ENCODE data around the gene LPIN1. TPM values are rescaled to one million over a fixed set of nuclear protein-coding genes. Genes with fewer than 3 reads are reported as not detected.
"Not testable (repeated sequence)": the region's sequence is repeated elsewhere in the genome, so short reads cannot be mapped to it uniquely, and the experiment has no call there.

LPIN1 gene
- total RNA-seq, 1 donor from 2014 or later, result 18.8 TPM

GRCh38 chr2:11837875-11838734 lies 91.7 kb downstream of the LPIN1 start:
- no peak overlapping the region for H3K4me3 ChIP-seq (ENCODE audit: low read length in 3 of 3)
- no peaks in the 10 kb centered on the region for H3K9me3 ChIP-seq (ENCODE audit: control insufficient read depth in 3 of 3, low read length in 3 of 3)
- no peaks in the 10 kb centered on the region for H3K36me3 ChIP-seq (ENCODE audit: control insufficient read depth in 3 of 3, insufficient read depth in 3 of 3, low read length in 3 of 3)
- H3K27me3 ChIP-seq (ENCODE audit: control insufficient read depth in 3 of 3, insufficient read depth in 3 of 3, low read length in 3 of 3), result peaks cover 0 to 4% (median 0%) of the 10 kb centered on the region in 3 donors
- no peaks in the 10 kb centered on the region for H3K4me1 ChIP-seq (ENCODE audit: control insufficient read depth in 3 of 3, insufficient read depth in 3 of 3, low read length in 3 of 3)
- H3K27ac ChIP-seq (ENCODE audit: low read depth, low read length), result no peak overlapping the region
- H3K9ac ChIP-seq (ENCODE audit: low read depth in 1 of 3, low read length in 3 of 3), result no peak overlapping the region

GRCh38 chr2:11839916-11840315 lies 93.5 kb downstream of the LPIN1 start:
- Histone ChIP-seq H3K27ac (ENCODE audit: low read depth, low read length) (no peak overlapping the region), H3K9ac (ENCODE audit: low read depth in 1 of 3, low read length in 3 of 3) (no peak overlapping the region), H3K27me3 (ENCODE audit: control insufficient read depth in 3 of 3, insufficient read depth in 3 of 3, low read length in 3 of 3) (peaks cover 0 to 4% (median 0%) of the 10 kb centered on the region in 3 donors), H3K4me3 (ENCODE audit: low read length in 3 of 3) (no peak overlapping the region), H3K4me1 (ENCODE audit: control insufficient read depth in 3 of 3, insufficient read depth in 3 of 3, low read length in 3 of 3) (no peaks in the 10 kb centered on the region), H3K9me3 (ENCODE audit: control insufficient read depth in 3 of 3, low read length in 3 of 3) (no peaks in the 10 kb centered on the region), H3K36me3 (ENCODE audit: control insufficient read depth in 3 of 3, insufficient read depth in 3 of 3, low read length in 3 of 3) (no peaks in the 10 kb centered on the region)

GRCh38 chr2:11842336-11842735 lies 95.9 kb downstream of the LPIN1 start:
- H3K9ac ChIP-seq (ENCODE audit: low read depth in 1 of 3, low read length in 3 of 3), result no peak overlapping the region
- H3K4me1 ChIP-seq (ENCODE audit: control insufficient read depth in 3 of 3, insufficient read depth in 3 of 3, low read length in 3 of 3), result no peaks in the 10 kb centered on the region
- H3K27me3 ChIP-seq (ENCODE audit: control insufficient read depth in 3 of 3, insufficient read depth in 3 of 3, low read length in 3 of 3), result peaks cover 0 to 4% (median 0%) of the 10 kb centered on the region in 3 donors
- H3K4me3 ChIP-seq (ENCODE audit: low read length in 3 of 3), result no peak overlapping the region
- H3K9me3 ChIP-seq (ENCODE audit: control insufficient read depth in 3 of 3, low read length in 3 of 3), result no peaks in the 10 kb centered on the region
- H3K36me3 ChIP-seq (ENCODE audit: control insufficient read depth in 3 of 3, insufficient read depth in 3 of 3, low read length in 3 of 3), result no peaks in the 10 kb centered on the region
- H3K27ac ChIP-seq (ENCODE audit: low read depth, low read length), result no peak overlapping the region

GRCh38 chr2:11844798-11845197 lies 98.4 kb downstream of the LPIN1 start:
- not testable (repeated sequence) for H3K9ac ChIP-seq (ENCODE audit: low read depth in 1 of 3, low read length in 3 of 3); H3K9me3 ChIP-seq (ENCODE audit: control insufficient read depth in 3 of 3, low read length in 3 of 3); H3K4me3 ChIP-seq (ENCODE audit: low read length in 3 of 3); H3K27ac ChIP-seq (ENCODE audit: low read depth, low read length); H3K36me3 ChIP-seq (ENCODE audit: control insufficient read depth in 3 of 3, insufficient read depth in 3 of 3, low read length in 3 of 3); H3K4me1 ChIP-seq (ENCODE audit: control insufficient read depth in 3 of 3, insufficient read depth in 3 of 3, low read length in 3 of 3)
- H3K27me3 ChIP-seq (ENCODE audit: control insufficient read depth in 3 of 3, insufficient read depth in 3 of 3, low read length in 3 of 3), result peaks cover 6 to 12% (median 10%) of the 10 kb centered on the region in 3 donors

GRCh38 chr2:11847935-11848334 lies 101.5 kb downstream of the LPIN1 start:
- H3K9ac ChIP-seq (ENCODE audit: low read depth in 1 of 3, low read length in 3 of 3); H3K4me3 ChIP-seq (ENCODE audit: low read length in 3 of 3); H3K4me1 ChIP-seq (ENCODE audit: control insufficient read depth in 3 of 3, insufficient read depth in 3 of 3, low read length in 3 of 3); H3K27ac ChIP-seq (ENCODE audit: low read depth, low read length); H3K9me3 ChIP-seq (ENCODE audit: control insufficient read depth in 3 of 3, low read length in 3 of 3); H3K36me3 ChIP-seq (ENCODE audit: control insufficient read depth in 3 of 3, insufficient read depth in 3 of 3, low read length in 3 of 3): not testable (repeated sequence)
- peaks cover 6 to 12% (median 10%) of the 10 kb centered on the region in 3 donors for H3K27me3 ChIP-seq (ENCODE audit: control insufficient read depth in 3 of 3, insufficient read depth in 3 of 3, low read length in 3 of 3)

GRCh38 chr2:11850082-11850481 lies 103.7 kb downstream of the LPIN1 start:
- H3K36me3 ChIP-seq (ENCODE audit: control insufficient read depth in 3 of 3, insufficient read depth in 3 of 3, low read length in 3 of 3), result no peaks in the 10 kb centered on the region
- H3K9ac ChIP-seq (ENCODE audit: low read depth in 1 of 3, low read length in 3 of 3), result peak overlapping the region in 1 of 3 donors; percentile 33
- no peak overlapping the region for H3K4me3 ChIP-seq (ENCODE audit: low read length in 3 of 3)
- H3K27ac ChIP-seq (ENCODE audit: low read depth, low read length), result no peak overlapping the region
- H3K4me1 ChIP-seq (ENCODE audit: control insufficient read depth in 3 of 3, insufficient read depth in 3 of 3, low read length in 3 of 3), result no peaks in the 10 kb centered on the region
- H3K9me3 ChIP-seq (ENCODE audit: control insufficient read depth in 3 of 3, low read length in 3 of 3), result no peaks in the 10 kb centered on the region
- H3K27me3 ChIP-seq (ENCODE audit: control insufficient read depth in 3 of 3, insufficient read depth in 3 of 3, low read length in 3 of 3), result peaks cover 8 to 13% (median 12%) of the 10 kb centered on the region in 3 donors

GRCh38 chr2:11852526-11853196 lies 106.2 kb downstream of the LPIN1 start:
- Histone ChIP-seq H3K36me3 (ENCODE audit: control insufficient read depth in 3 of 3, insufficient read depth in 3 of 3, low read length in 3 of 3) (no peaks in the 10 kb centered on the region), H3K9ac (ENCODE audit: low read depth in 1 of 3, low read length in 3 of 3) (no peak overlapping the region), H3K9me3 (ENCODE audit: control insufficient read depth in 3 of 3, low read length in 3 of 3) (no peaks in the 10 kb centered on the region), H3K27me3 (ENCODE audit: control insufficient read depth in 3 of 3, insufficient read depth in 3 of 3, low read length in 3 of 3) (peaks cover 8 to 16% (median 16%) of the 10 kb centered on the region in 3 donors), H3K4me3 (ENCODE audit: low read length in 3 of 3) (no peak overlapping the region), H3K4me1 (ENCODE audit: control insufficient read depth in 3 of 3, insufficient read depth in 3 of 3, low read length in 3 of 3) (no peaks in the 10 kb centered on the region), H3K27ac (ENCODE audit: low read depth, low read length) (no peak overlapping the region)

GRCh38 chr2:11853197-11853588 lies 106.8 kb downstream of the LPIN1 start:
- Histone ChIP-seq H3K4me3 (ENCODE audit: low read length in 3 of 3) (no peak overlapping the region), H3K27me3 (ENCODE audit: control insufficient read depth in 3 of 3, insufficient read depth in 3 of 3, low read length in 3 of 3) (peaks cover 8 to 16% (median 16%) of the 10 kb centered on the region in 3 donors), H3K9ac (ENCODE audit: low read depth in 1 of 3, low read length in 3 of 3) (no peak overlapping the region), H3K4me1 (ENCODE audit: control insufficient read depth in 3 of 3, insufficient read depth in 3 of 3, low read length in 3 of 3) (no peaks in the 10 kb centered on the region), H3K36me3 (ENCODE audit: control insufficient read depth in 3 of 3, insufficient read depth in 3 of 3, low read length in 3 of 3) (no peaks in the 10 kb centered on the region), H3K27ac (ENCODE audit: low read depth, low read length) (no peak overlapping the region), H3K9me3 (ENCODE audit: control insufficient read depth in 3 of 3, low read length in 3 of 3) (no peaks in the 10 kb centered on the region)

- no peaks in the 10 kb centered on the region for H3K9me3 ChIP-seq (ENCODE audit: control insufficient read depth in 3 of 3, low read length in 3 of 3)
- H3K27me3 ChIP-seq (ENCODE audit: control insufficient read depth in 3 of 3, insufficient read depth in 3 of 3, low read length in 3 of 3), result peaks cover 2 to 6% (median 4%) of the 10 kb centered on the region in 3 donors
- no peaks in the 10 kb centered on the region for H3K36me3 ChIP-seq (ENCODE audit: control insufficient read depth in 3 of 3, insufficient read depth in 3 of 3, low read length in 3 of 3)
- H3K4me1 ChIP-seq (ENCODE audit: control insufficient read depth in 3 of 3, insufficient read depth in 3 of 3, low read length in 3 of 3), result no peaks in the 10 kb centered on the region
- H3K27ac ChIP-seq (ENCODE audit: low read depth, low read length), result no peak overlapping the region
- no peak overlapping the region for H3K9ac ChIP-seq (ENCODE audit: low read depth in 1 of 3, low read length in 3 of 3)
- H3K4me3 ChIP-seq (ENCODE audit: low read length in 3 of 3), result no peak overlapping the region
Observed at GRCh38 chr2:11855064-11855760, 108.8 kb downstream of the LPIN1 start.

- peaks cover 2 to 6% (median 4%) of the 10 kb centered on the region in 3 donors for H3K27me3 ChIP-seq (ENCODE audit: control insufficient read depth in 3 of 3, insufficient read depth in 3 of 3, low read length in 3 of 3)
- no peaks in the 10 kb centered on the region for H3K4me1 ChIP-seq (ENCODE audit: control insufficient read depth in 3 of 3, insufficient read depth in 3 of 3, low read length in 3 of 3)
- H3K4me3 ChIP-seq (ENCODE audit: low read length in 3 of 3), result no peak overlapping the region
- no peak overlapping the region for H3K27ac ChIP-seq (ENCODE audit: low read depth, low read length)
- no peaks in the 10 kb centered on the region for H3K9me3 ChIP-seq (ENCODE audit: control insufficient read depth in 3 of 3, low read length in 3 of 3)
- no peaks in the 10 kb centered on the region for H3K36me3 ChIP-seq (ENCODE audit: control insufficient read depth in 3 of 3, insufficient read depth in 3 of 3, low read length in 3 of 3)
- H3K9ac ChIP-seq (ENCODE audit: low read depth in 1 of 3, low read length in 3 of 3), result no peak overlapping the region
Observed at GRCh38 chr2:11856095-11856494, 109.7 kb downstream of the LPIN1 start.
